ENCODE measurements around the gene HBG2.

DNA sequence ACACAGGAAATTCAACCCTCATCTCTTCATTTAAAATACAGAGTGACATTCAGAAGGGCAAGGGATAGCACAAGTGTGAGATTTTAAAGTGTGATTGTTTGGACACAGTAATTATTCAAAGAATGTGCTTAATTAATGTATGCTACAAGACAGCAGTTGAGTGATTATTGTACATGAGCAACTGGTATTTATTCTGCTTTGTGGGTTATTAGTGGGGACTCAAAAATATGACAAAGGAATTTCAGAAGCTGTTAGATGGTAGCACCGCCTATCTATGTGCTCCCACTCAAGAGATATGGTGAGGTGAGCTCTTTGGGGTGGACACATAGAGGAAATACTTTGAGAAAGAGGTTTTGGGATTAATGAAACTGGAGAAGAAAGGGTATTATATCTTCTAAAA, 14.5 kb downstream of the HBG2 start:
- TF ChIP-seq, protein P1, sequence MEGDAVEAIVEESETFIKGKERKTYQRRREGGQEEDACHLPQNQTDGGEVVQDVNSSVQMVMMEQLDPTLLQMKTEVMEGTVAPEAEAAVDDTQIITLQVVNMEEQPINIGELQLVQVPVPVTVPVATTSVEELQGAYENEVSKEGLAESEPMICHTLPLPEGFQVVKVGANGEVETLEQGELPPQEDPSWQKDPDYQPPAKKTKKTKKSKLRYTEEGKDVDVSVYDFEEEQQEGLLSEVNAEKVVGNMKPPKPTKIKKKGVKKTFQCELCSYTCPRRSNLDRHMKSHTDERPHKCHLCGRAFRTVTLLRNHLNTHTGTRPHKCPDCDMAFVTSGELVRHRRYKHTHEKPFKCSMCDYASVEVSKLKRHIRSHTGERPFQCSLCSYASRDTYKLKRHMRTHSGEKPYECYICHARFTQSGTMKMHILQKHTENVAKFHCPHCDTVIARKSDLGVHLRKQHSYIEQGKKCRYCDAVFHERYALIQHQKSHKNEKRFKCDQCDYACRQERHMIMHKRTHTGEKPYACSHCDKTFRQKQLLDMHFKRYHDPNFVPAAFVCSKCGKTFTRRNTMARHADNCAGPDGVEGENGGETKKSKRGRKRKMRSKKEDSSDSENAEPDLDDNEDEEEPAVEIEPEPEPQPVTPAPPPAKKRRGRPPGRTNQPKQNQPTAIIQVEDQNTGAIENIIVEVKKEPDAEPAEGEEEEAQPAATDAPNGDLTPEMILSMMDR (conservative IDR thresholded peaks at IDR 0.05; ENCODE audit: low read length): no peak
- no peak for TF ChIP-seq EZH2phosphoT487 (IDR thresholded peaks at IDR 0.05; ENCODE audit: borderline replicate concordance)

Data from Loucy (cell line).